GM21723 (cell line): ENCODE results near the gene NAB1.
"Not testable (repeated sequence)": the region's sequence is repeated elsewhere in the genome, so short reads cannot be mapped to it uniquely, and the experiment has no call there.

Experiments
- ATAC-seq: cut with Tn5 transposase; IDR thresholded peaks from one replicate; pipeline ENCODE4 v1.9.1; 2021; ENCODE audit warnings: mild to moderate bottlenecking, moderate library complexity; ENCODE audit not compliant: unreplicated experiment

NAB1 gene

DNA sequence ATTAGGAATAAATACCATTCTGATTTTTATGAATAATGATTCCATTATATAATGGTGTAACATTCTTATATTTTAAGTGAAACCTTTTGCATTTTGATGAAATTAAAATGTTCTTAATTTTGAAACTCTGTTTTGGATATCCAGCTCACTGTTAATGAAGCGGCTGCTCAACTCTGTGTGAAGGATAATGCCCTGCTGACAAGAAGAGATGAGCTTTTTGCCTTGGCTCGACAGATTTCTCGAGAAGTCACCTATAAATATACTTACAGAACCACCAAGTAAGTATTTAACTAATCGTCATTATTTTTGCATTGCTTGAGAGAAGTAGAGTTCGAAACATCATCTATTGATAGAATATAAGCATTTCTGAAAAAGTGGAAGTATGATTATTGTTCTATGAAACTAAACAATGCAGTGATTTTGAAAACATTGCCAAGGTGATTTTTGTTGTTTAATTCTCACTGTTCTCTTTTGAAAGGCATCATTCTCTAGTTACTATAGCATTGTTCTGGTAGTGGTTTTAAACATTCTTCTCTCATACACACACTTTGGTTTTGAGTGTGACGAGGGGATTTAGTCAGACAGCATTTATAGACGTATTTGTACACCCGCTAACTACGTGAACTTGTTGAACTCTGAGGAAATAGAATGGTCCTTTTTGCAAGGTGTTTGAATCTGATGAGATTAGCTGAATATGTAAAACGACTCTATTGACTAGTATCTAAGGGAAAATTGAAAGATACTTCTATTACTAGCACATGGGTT is 21.5 kb downstream of the NAB1 start:
- ATAC-seq = peak; percentile 49

DNA sequence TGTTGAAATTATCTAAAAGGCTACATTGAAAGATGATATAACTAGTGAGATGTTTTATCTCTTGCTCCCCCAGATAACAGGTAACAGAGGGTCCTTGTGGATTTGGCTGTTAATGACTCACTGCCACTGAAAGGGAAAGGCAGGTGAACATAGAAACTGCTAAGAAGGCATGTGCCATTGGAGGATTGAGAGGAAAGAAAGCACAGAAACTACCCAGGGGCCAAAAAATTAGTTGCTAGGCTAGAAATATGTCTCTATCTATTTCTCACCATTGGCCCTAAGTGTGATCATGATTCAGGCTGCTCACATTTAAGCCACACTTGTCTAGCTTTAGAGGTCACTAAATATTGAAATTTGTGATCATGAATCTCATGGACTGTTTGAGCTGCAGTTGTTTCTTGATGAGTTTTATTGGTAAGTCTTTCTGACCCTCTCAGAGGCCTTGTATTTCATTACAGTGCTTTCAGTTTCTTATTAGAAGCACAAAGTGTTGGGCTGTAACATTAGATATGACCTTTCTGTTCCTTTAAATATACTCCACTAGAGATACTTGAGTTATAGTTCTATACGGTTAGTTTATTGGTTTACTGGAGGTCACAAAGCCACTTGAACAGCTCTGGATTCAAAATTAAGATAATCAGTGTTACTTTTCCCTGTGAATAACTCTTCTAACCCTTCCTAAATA is 26.2 kb downstream of the NAB1 start:
- peak; percentile 55 for ATAC-seq

DNA sequence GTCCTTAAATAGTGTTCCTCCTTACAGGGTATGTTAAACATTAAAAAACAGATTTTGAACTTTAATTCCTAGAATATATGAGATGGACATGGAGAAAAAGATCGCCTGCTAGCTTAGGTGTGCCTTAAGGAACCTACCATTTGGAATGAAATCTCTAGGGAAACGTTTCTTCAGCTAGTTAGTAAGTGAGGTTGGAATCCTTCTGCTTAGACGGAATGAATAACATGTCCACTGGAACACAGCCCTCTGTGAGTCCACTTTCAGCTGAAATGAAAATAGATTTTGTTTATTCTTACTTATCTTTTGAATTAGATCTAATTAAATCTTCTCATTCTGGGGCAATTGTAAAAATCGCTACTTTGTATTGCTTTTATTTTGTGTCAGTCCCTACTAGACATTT is 28.4 kb downstream of the NAB1 start:
- ATAC-seq = no peak

DNA sequence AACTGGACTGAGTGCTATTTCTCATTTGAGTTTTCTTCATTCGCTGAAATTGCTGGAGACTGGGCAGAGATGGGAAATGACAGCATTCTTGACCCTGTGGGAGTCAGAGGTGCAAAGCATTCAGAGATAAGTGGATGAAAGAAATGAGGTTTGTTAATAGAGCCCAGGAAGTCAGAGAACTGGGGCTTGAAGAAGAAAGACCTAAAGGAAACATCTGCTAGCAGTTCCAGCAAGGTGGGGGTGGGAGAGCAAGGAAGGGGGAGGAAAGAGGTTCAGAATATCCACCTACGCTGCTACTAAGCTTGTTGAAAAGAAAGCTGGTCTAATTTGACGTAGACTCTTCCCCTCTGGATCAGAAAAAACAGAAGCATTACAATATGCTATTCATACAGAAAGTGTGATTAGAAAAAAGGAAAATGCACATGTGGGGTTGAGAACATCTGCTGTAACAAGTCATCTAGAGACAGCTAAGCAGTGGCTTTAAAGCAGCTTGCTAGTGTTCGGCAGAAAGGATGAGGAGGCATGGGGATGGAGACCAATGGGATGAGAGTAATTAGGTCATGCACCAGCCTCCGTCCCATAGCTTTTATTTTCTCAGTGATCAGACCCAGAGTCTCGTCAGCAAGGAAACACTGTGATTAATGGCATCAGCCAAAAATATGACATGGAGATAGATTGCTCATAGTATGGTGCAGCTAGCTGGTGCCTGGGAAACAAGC is 29.7 kb downstream of the NAB1 start:
- ATAC-seq = peak; percentile 67

DNA sequence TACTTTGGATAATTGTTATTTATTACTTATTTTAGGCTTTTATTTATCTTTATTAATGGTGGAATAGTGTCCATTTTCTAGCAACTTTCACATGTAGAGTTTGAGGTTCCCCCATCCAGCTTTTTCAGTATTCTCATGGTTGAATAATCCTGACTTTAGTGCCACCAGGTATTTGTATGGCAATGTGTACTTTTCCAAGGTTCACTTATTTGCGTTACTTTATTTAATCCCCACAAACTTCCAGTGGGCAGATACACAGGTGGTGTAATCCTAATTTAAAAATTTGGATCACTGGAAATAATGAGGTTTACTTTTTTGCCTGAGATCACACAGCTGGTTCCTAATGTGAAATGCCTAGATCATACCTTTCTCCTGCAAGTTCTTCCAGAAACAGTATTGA is 30.5 kb downstream of the NAB1 start:
- ATAC-seq = no peak

DNA sequence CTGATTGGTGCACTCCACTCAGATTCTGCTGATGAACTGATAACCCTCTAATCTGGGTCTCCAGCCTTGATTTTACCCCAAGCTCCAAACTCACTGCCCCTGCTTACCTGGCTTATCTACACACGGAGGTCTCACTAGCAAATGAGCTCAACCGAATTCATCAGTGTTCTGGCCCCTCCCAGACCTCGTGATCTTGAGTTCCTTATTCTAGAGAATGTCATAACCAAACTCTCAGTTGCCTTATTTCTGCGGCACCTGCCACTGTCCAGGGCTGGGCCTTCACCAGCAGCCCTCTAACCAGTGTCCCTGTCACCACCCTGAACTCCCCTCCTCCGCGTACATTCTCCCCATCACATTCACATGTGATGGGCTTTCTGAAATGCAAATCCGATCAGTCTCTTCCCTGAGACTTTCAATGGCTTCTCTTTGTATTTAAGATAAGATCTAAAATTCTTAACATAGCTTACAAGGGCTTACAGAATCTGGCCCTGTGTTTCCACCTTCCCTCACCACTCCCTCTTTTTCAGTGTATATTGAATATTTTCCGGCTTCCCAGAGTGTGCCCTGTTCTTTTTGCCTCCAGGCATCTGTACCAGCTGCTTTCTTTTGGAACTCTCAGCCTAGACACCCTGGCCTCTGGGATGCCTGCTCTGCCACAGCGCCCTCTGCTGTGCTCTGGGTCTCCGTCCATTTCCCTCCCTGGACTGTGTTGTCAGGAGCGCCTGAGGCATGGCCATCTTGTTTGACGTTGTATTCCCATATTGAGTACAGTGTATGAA is 31.1 kb downstream of the NAB1 start:
- peak; percentile 50 for ATAC-seq

DNA sequence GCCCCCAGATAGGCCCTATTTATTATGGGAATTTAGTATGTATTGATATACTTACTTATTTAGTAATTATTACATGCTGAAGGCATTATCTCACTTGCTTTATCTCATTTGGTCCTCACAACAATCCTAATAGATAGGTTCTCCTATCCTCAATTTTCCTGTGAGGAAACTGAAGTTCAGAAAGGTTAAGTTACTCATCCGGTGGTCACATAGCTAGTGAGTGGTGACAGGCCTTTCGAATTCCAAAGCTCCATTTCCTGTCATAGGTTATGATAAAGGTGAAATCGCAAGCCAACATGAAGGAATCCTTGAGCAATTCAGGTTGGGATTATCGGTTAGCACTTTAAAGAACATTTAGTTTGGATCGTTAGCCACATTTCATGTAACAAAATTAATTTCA is 33.3 kb downstream of the NAB1 start:
- ATAC-seq = no peak

DNA sequence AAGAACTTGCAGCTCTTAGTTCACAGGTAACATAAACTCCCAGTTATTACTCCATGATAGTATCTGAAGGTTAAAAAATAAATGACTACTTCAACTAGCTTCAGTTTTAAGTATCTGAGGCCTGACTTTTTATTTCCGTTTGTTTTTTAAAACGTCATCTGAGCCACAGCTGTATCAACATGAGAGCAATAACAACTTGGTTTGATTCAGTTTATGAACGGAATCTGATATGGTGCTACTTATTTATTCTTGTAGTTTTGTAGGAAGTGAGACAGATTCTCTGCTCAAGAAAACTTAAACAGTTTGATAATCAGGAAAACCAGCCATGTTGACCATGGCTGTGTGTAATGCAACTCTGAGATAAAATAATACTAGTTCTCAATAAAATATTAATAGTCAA is 34.9 kb downstream of the NAB1 start:
- ATAC-seq = no peak

DNA sequence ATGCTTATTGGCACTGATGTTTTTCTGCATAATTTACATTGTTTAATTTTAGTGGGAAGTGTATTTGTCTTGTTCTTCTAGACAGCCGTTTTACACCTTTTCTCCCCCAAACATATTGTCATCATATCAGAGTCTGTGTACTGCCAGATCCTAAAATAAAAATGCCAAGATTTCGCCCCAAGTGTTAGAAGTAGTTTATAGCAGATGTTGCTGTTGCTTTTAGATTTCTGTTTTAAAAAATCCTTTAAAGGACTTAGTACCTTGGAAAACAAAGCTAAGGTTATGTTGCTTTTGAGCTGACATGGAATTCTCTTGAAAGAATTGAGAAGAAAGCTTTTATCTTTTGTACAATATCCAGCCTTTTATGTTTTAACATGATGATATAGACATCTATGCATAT is 36.0 kb downstream of the NAB1 start:
- ATAC-seq = no peak

DNA sequence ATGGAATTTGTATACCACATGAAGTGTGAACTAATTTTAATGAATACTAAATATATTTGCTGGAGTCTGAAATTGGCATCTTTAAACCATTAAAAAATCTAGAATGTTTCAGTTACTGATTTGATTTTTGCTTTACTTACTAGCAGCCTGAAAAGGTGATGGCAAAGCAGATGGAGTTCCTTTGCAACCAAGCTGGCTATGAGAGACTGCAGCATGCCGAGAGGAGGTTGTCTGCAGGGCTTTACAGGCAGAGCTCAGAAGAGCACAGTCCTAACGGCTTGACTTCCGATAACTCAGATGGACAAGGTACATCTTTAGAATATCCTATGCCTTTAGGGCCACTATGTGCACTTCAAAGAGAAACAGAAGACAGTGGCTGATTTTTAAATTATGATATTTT is 36.5 kb downstream of the NAB1 start:
- ATAC-seq = no peak

DNA sequence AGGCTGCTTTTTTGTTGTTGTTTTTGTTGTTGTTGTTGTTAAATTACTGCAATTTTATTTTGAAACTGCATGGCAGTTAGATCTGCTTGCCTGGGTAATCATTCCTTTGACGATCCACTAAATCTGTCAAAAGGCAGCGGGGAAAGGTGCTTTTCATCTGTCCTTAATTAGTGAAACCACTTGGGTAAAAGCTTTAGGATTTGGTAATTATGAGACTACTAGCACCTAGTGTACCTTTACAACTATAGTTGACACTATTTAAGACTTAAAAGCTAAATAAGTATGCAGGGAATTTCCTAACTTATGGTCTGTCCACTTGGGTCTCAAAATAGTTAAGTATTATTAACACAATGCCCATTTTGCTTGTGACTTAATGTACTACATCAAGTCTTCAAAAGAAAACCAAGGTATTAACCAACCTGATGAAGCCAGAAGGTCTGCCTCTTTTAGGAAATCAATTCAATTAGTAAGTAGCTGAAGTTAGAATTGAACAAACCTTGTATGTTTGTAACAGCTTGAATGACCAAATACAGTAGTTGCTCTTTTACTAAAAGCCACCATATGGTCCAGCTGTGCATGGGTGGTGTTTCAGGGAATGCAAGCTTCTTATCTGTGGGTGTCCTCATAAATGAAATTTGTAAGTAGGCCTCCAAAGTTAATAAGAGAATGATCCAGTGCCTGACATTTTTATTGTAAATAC is 44.8 kb downstream of the NAB1 start:
- peak; percentile 59 for ATAC-seq

DNA sequence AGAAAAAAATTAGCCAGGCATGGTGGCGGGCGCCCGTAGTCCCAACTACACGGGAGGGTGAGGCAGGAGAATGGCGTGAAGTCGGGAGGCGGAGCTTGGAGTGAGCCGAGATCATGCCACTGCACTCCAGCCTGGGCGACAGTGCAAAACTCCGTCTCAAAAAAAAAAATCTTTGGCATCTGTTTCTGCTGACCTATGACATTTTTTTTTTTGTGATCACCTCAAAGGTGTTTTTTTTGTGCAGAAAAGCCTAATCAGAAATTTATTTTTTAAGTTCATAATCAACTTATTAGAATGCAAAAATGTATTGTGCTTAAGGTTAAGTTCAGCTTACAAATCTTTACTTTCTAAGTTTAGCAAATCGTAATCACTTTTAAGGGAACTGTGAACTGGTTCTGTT is 45.6 kb downstream of the NAB1 start:
- no peak for ATAC-seq

DNA sequence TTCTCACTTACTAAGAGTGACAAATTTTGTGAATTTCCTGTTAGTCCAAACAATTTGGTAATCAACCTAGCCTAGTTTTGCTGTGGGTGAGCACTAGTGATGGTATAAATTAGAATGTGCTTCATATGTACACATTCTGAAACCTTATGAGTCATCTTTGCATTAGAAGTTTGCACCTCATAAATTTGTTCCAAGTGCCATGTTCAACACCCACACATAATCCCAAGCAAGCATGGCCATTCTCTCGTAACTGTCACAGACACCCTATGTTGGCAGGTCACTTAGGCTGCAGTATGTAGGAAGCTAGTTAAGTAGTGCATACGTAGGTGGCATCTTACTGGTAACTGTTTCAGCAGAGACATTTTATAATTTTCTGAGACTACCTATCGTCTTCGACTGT is 46.9 kb downstream of the NAB1 start:
- ATAC-seq = no peak

DNA sequence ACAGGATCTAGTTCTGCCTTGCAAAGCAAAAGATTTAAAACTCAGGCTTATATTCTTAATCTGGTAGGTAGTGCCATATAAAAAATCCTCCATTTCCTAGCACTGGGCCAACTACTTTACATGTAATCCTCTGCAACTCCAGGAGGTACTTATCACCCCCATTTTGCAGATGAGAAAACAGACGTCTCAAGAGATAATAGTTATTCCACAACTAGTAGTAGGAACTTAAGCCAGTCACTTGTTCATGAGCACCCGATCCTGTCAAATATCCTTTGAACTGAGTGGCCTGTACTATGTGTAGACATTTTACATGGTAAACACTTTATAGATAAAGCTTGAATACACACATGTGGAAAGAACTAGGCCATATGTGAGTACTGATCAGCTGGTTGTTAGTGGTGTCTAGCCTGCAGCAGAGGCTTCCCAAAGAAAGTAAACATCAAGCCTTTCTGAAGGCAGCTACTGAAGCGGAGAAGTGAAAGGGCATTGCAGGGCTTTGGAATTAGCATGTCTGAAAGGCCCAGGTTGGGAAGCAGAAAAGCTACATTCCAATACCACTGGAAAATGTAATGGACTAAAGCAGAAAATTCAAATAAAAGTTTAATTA is 48.0 kb downstream of the NAB1 start:
- ATAC-seq = no peak

DNA sequence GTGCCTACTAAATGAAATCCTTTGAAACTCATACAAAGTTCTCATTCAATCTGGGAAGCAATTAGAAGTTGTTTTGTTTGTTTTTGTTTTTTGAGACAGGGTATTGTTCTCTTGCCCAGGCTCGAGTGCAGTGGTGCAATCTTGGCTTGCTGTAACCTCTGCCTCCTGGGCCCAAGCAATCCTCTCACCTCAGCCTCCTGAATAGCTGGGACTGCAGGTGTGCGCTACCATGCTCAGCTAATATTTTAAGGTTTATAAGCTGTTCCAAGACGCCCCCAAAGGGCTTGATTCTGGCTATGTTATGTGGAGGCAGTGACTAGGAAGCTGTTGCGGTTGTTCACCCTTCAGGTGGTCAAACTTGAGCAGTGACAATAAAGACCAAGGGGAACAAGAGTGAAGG is 48.5 kb downstream of the NAB1 start:
- no peak for ATAC-seq

DNA sequence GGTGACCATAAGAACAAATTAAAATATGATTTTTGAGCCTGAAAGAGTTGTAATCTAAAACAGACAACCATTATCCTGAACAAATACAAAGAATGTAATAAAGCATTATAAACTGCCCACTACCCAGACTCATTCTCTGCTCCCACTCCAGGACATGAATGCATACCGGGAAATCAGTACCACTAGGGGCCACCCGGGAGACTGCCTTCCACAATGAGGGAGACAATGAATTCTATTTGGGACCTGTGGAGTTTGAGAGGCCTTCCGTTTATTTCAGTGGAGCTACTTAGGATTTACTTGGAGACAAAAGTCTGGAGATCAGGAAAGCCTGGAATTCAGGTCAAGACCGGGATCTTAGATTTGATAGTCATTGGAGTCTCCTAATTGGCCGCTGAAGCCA is 50.0 kb downstream of the NAB1 start:
- no peak for ATAC-seq

DNA sequence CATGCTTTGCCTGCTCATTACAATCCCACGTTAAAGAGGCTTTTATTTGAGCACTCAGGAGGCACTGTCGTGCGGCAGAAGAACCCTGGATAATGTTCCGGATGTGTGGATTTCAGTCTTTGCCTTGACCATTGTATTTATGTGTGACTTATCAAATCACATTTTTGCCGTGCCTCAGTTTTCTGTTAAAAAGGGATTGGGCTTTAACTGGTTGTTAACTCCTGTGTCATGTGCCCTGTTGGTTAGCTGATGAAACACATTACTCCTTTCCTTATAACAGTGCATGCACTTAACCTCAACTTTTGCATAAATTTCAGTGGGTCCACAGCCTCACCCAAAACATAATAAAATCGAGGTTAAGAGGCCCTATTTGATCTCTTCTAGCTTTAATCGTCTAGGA is 52.7 kb downstream of the NAB1 start:
- ATAC-seq = peak; percentile 71

DNA sequence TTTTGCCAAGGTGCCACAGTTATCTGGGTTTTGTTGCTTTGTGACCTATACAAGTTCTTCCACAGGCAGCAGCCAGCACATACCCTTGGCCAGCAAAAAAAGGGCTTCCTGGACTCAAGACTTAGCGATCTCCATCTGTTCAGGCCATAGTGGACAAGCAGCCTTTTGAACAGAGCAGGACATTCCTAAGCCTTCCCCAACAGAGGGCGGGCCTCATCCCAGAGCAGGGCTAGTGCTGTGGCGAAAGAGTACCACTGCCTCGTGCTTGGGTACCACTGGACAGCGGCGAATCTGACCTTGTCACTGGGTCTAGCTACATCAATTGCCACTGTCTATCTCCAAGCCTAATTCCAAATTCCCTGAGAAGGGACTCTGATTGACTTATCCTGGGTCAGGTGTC is 56.4 kb downstream of the NAB1 start:
- no peak for ATAC-seq

DNA sequence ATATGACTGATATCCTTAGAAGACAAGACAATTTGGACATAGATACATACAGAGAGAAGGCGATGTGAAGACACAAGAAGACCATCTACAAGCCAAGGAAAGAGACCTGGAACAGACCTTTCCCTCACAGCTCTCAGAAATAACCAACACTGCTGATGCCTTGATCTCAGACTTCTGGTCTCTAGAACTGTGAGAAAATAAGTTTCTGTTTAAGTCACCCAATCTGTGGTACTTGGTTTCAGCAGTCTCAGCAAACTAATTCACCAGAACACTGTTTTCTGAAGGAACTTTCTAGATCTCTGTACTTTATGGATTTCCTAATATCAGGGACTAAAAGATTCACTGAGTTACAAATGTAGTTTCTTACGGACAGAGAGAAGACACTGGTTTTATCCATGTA is 58.8 kb downstream of the NAB1 start:
- ATAC-seq = peak; percentile 62

DNA sequence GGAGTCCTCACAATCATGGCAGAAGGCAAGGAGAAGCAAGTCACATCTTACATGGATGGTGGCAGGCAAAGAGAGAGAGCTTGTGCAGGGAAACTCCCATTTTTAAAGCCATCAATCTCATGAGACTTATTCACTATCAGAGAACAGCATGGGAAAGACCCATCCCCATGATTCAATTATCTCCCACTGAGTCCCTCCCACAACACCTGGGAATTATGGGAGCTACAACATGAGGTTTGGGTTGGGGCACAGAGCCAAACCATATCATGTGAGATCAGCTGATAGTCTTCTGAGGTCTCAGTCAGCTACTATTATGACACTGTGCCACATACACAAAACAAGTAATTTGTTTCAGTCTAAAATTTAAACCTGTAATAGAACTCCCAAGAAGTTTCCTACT is 59.8 kb downstream of the NAB1 start:
- not testable (repeated sequence) for ATAC-seq
